ENCODE data around the gene KRTAP3-1. TPM values are rescaled to one million over a fixed set of nuclear protein-coding genes. Genes with fewer than 3 reads are reported as not detected.

KRTAP3-1 gene
- total and polyA plus RNA-seq, 12 donors = not detected

DNA sequence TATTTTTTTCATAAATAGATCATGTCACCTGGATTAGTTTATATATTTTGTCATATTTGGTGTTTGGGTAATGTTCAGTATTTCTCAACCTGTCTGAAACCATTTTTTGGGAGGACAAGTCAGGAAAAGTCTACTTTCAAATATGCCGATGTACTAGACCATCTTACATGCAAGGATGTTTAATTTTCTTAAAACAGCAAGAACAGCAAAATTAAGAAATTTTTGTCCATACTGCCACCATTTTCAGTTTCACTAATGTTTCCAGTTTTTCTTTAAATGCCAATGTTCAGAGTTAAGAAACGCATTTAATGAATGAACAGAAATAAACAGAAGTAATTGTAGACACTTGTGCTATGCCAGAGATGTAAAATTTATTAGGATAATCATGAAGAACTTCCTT, 15.8 kb downstream of the KRTAP3-1 start:
- Histone ChIP-seq H3K9me3 (peaks cover 0 to 7% (median 0%) of the 10 kb centered on the region in 11 donors), H3K36me3 (no peaks in the 10 kb centered on the region)
- no peak for ATAC-seq

DNA sequence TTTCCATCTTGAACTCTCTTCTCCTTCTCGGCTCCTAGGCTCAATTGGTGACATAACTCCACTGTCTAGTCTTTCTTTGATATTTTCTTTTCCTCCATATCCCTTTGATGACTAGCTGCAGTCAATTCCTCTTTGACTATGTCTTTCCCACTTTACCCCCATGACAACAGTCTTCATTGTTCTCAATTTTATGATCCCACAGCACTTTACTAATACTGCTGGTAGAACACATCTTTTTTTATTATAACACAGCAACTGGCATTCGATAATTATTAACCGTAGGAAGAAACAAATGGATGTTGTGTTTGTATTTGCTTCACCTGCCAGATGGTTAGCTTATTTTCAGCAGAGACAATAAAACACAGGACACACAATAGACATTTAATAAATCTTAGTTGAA, 16.3 kb downstream of the KRTAP3-1 start:
- ATAC-seq = no peak

More for the DNA sequence above, 15.8 kb downstream of the KRTAP3-1 start:
- 92 to 99% methylated on average over 2 of the region's 2 CpGs for WGBS, 2 donors
- Histone ChIP-seq H3K4me1 (no peaks in the 10 kb centered on the region), H3K27ac (no peak overlapping the region), H3K4me3 (no peak overlapping the region), H3K27me3 (peaks cover 0 to 58% (median 26%) of the 10 kb centered on the region in 7 donors)
- no peak for DNase-seq
- intact Hi-C loops (cut with DNase I) = no loop called here
- TF ChIP-seq, protein P1, sequence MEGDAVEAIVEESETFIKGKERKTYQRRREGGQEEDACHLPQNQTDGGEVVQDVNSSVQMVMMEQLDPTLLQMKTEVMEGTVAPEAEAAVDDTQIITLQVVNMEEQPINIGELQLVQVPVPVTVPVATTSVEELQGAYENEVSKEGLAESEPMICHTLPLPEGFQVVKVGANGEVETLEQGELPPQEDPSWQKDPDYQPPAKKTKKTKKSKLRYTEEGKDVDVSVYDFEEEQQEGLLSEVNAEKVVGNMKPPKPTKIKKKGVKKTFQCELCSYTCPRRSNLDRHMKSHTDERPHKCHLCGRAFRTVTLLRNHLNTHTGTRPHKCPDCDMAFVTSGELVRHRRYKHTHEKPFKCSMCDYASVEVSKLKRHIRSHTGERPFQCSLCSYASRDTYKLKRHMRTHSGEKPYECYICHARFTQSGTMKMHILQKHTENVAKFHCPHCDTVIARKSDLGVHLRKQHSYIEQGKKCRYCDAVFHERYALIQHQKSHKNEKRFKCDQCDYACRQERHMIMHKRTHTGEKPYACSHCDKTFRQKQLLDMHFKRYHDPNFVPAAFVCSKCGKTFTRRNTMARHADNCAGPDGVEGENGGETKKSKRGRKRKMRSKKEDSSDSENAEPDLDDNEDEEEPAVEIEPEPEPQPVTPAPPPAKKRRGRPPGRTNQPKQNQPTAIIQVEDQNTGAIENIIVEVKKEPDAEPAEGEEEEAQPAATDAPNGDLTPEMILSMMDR (IDR thresholded peaks at IDR 0.05) = no peak

DNA sequence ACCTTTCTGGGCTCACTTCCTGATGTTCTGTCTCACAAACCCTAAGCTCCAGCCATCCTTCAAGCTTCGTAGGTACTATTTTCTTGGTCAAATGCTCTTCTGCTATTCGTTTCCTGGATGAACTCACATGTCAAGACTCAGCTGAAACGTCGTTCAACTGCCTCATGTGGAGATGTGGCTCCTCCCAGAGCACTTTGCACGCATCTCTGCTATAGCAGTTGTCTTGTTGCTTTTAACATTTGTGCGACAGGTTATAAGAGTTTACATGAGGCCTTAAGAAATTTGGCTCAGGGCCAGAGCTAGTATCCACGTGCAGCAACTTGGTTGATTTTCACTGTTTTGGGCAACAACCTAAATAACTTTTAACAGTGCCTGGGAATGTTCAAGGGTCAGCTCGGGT, 22.0 kb downstream of the KRTAP3-1 start:
- H3K9me3 ChIP-seq = peaks cover 0 to 7% (median 0%) of the 10 kb centered on the region in 11 donors
- H3K4me3 ChIP-seq = no peak overlapping the region
- intact Hi-C loops (cut with DNase I) = no loop called here
- 58 to 59% methylated on average over 8 of the region's 8 CpGs for WGBS, 2 donors
- no peaks in the 10 kb centered on the region for H3K4me1 ChIP-seq
- TF ChIP-seq, protein P1 (IDR thresholded peaks at IDR 0.05) = no peak
- DNase-seq (no peak), ATAC-seq (no peak)
- H3K27ac ChIP-seq = no peak overlapping the region
- H3K36me3 ChIP-seq = no peaks in the 10 kb centered on the region
- peaks cover 0 to 51% (median 16%) of the 10 kb centered on the region in 7 donors for H3K27me3 ChIP-seq

More for the DNA sequence above, 16.3 kb downstream of the KRTAP3-1 start:
- intact Hi-C loops (cut with DNase I) = no loop called here
- no peak overlapping the region for H3K4me3 ChIP-seq
- no peaks in the 10 kb centered on the region for H3K36me3 ChIP-seq
- H3K9me3 ChIP-seq = peaks cover 0 to 7% (median 0%) of the 10 kb centered on the region in 11 donors
- TF ChIP-seq, protein P1 (IDR thresholded peaks at IDR 0.05) = no peak
- H3K27me3 ChIP-seq = peaks cover 0 to 54% (median 26%) of the 10 kb centered on the region in 7 donors
- no peak overlapping the region for H3K27ac ChIP-seq
- WGBS, 2 donors = 81 to 83% methylated on average over 3 of the region's 3 CpGs
- H3K4me1 ChIP-seq = no peaks in the 10 kb centered on the region
- no peak for DNase-seq

DNA sequence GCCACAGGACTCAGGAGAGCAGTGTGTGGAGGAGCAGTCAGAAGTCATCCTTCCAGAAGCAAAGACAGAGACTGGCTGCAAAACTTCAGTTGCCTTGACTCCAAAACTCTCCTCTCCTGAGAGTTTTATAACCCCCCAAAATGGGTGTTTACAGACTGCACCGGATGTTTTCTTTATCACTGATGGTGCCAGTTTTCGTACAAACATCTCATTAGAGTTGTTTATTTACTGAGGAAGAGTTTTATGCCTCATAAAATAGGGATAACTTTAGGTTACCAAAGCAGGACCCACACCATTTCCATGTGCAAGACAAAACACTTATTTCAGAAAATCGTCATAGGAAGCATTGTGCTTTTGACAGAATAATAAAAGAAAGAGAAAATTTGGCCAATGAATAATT, 24.7 kb downstream of the KRTAP3-1 start, which contains the start of gene KRT40:
KRT40 (minus strand) TSS at position 101 of the 400 bp plus-strand sequence; CDS start at position 48, 53 bp downstream.
- H3K4me3 ChIP-seq = no peak within 1 kb of the TSS
- DNase-seq = no peak
- no peaks in the 10 kb centered on the region for H3K9me3 ChIP-seq
- 67 to 71% methylated on average over 3 of the region's 3 CpGs for WGBS, 2 donors
- H3K36me3 ChIP-seq = no peaks in the 10 kb centered on the region
- peaks cover 0 to 7% (median 0%) of the 10 kb centered on the region in 9 donors for H3K4me1 ChIP-seq
- no peak within 1 kb of the TSS for H3K27ac ChIP-seq
- intact Hi-C loops (cut with DNase I) = no loop called here
- TF ChIP-seq, protein P1 (IDR thresholded peaks at IDR 0.05) = no peak
- no peak for ATAC-seq
- peaks cover 0 to 44% (median 17%) of the 10 kb centered on the region in 7 donors for H3K27me3 ChIP-seq
